Effector memory CD8-positive, alpha-beta T cell (primary cell): ENCODE results near the gene BMERB1.
A peak's percentile ranks its signal among the peaks of the same experiment; 100 is the strongest.
"Not testable (repeated sequence)": the region's sequence is repeated elsewhere in the genome, so short reads cannot be mapped to it uniquely, and the experiment has no call there.

Experiments used
- ATAC-seq: fragments of 150-1000 bp; cut with Tn5 transposase; replicated peaks from 2 replicates; pipeline ENCODE4 v1.10.0; 2021; ENCODE audit warnings: mild to moderate bottlenecking, moderate library complexity
- DNase-seq, 3 experiments: peaks; one replicate each; pipeline ENCODE4 v3.0.0; 2021
- H3K27ac Mint-ChIP-seq, 2 donors: one replicate each; pipeline ENCODE4 v1.8.0; 2022; ENCODE audit warnings: mild to moderate bottlenecking in 2 of 2, mixed read lengths in 2 of 2, moderate library complexity in 2 of 2
- H3K27me3 Mint-ChIP-seq, 2 donors: one replicate each; pipeline ENCODE4 v1.8.0; 2022; ENCODE audit warnings: mixed read lengths in 2 of 2
- H3K36me3 Mint-ChIP-seq: one replicate; pipeline ENCODE4 v1.8.0; 2022; ENCODE audit warnings: mild to moderate bottlenecking, moderate library complexity, mixed read lengths; ENCODE audit not compliant: insufficient read depth
- H3K4me1 Mint-ChIP-seq, 2 donors: one replicate each; pipeline ENCODE4 v1.8.0; 2022; ENCODE audit warnings: low read depth in 2 of 2, mixed read lengths in 2 of 2
- H3K4me3 Mint-ChIP-seq, 2 donors: one replicate each; pipeline ENCODE4 v1.8.0; 2022; ENCODE audit warnings: mild to moderate bottlenecking in 2 of 2, mixed read lengths in 2 of 2, moderate library complexity in 2 of 2
- H3K9me3 Mint-ChIP-seq, 2 donors: one replicate each; pipeline ENCODE4 v1.8.0; 2022; ENCODE audit warnings: mixed read lengths in 2 of 2

The BMERB1 gene

GRCh38 chr16:15404091-15404490, 30.3 kb upstream of the BMERB1 start:
- not testable (repeated sequence) for H3K9me3 Mint-ChIP-seq, H3K27me3 Mint-ChIP-seq, H3K27ac Mint-ChIP-seq, DNase-seq, H3K4me1 Mint-ChIP-seq, H3K4me3 Mint-ChIP-seq, H3K36me3 Mint-ChIP-seq, ATAC-seq

- DNase-seq (no peak), ATAC-seq (peak; percentile 21)
- Mint-ChIP-seq H3K9me3 (no peaks in the 10 kb centered on the region), H3K36me3 (peaks cover 3% of the 10 kb centered on the region), H3K4me3 (no peak overlapping the region), H3K27ac (no peak overlapping the region), H3K4me1 (no peaks in the 10 kb centered on the region), H3K27me3 (no peaks in the 10 kb centered on the region)
These were observed 29.6 kb upstream of the BMERB1 start for GRCh38 chr16:15404792-15405191.

GRCh38 chr16:15407756-15408155, 26.6 kb upstream of the BMERB1 start:
- not testable (repeated sequence) for H3K27ac Mint-ChIP-seq

GRCh38 chr16:15409476-15409875, 24.9 kb upstream of the BMERB1 start:
- not testable (repeated sequence) for DNase-seq, H3K4me3 Mint-ChIP-seq, H3K9me3 Mint-ChIP-seq, ATAC-seq, H3K36me3 Mint-ChIP-seq, H3K4me1 Mint-ChIP-seq, H3K27ac Mint-ChIP-seq, H3K27me3 Mint-ChIP-seq

More at GRCh38 chr16:15407756-15408155, 26.6 kb upstream of the BMERB1 start:
- H3K9me3 Mint-ChIP-seq, H3K27me3 Mint-ChIP-seq, ATAC-seq, DNase-seq, H3K4me3 Mint-ChIP-seq, H3K36me3 Mint-ChIP-seq, H3K4me1 Mint-ChIP-seq: not testable (repeated sequence)

GRCh38 chr16:15415511-15415985, 18.8 kb upstream of the BMERB1 start:
- DNase-seq (no peak), ATAC-seq (no peak)
- Mint-ChIP-seq H3K4me3 (no peak overlapping the region), H3K27ac (no peak overlapping the region), H3K4me1 (no peaks in the 10 kb centered on the region), H3K27me3 (peaks cover 9 to 12% of the 10 kb centered on the region in 2 donors), H3K9me3 (no peaks in the 10 kb centered on the region), H3K36me3 (no peaks in the 10 kb centered on the region)

GRCh38 chr16:15417197-15417596, 17.2 kb upstream of the BMERB1 start:
- Mint-ChIP-seq H3K4me3 (no peak overlapping the region), H3K36me3 (no peaks in the 10 kb centered on the region), H3K27ac (no peak overlapping the region), H3K9me3 (no peaks in the 10 kb centered on the region), H3K4me1 (no peaks in the 10 kb centered on the region), H3K27me3 (peaks cover 20% of the 10 kb centered on the region in 2 donors)
- DNase-seq (no peak), ATAC-seq (no peak)

GRCh38 chr16:15418206-15418605, 16.2 kb upstream of the BMERB1 start:
- Mint-ChIP-seq H3K4me1 (no peaks in the 10 kb centered on the region), H3K4me3 (no peak overlapping the region), H3K9me3 (no peaks in the 10 kb centered on the region), H3K36me3 (no peaks in the 10 kb centered on the region), H3K27me3 (peaks cover 22 to 29% of the 10 kb centered on the region in 2 donors), H3K27ac (no peak overlapping the region)
- ATAC-seq (no peak), DNase-seq (no peak)

GRCh38 chr16:15421696-15422095, 12.7 kb upstream of the BMERB1 start:
- not testable (repeated sequence) for H3K4me1 Mint-ChIP-seq

GRCh38 chr16:15422222-15422621, 12.2 kb upstream of the BMERB1 start:
- no peaks in the 10 kb centered on the region for H3K9me3 Mint-ChIP-seq
- ATAC-seq (no peak), DNase-seq (no peak)
- peaks cover 27 to 42% of the 10 kb centered on the region in 2 donors for H3K27me3 Mint-ChIP-seq
- no peaks in the 10 kb centered on the region for H3K4me1 Mint-ChIP-seq
- H3K4me3 Mint-ChIP-seq = no peak overlapping the region
- no peaks in the 10 kb centered on the region for H3K36me3 Mint-ChIP-seq
- no peak overlapping the region for H3K27ac Mint-ChIP-seq

More at GRCh38 chr16:15421696-15422095, 12.7 kb upstream of the BMERB1 start:
- H3K9me3 Mint-ChIP-seq, ATAC-seq, H3K27ac Mint-ChIP-seq, H3K4me3 Mint-ChIP-seq, DNase-seq, H3K36me3 Mint-ChIP-seq: not testable (repeated sequence)
- H3K27me3 Mint-ChIP-seq = peaks cover 27 to 42% of the 10 kb centered on the region in 2 donors

- no peak for ATAC-seq
- no peak overlapping the region for H3K27ac Mint-ChIP-seq
- DNase-seq = no peak
- no peaks in the 10 kb centered on the region for H3K4me1 Mint-ChIP-seq
- H3K9me3 Mint-ChIP-seq = no peaks in the 10 kb centered on the region
- H3K4me3 Mint-ChIP-seq = no peak overlapping the region
- H3K36me3 Mint-ChIP-seq = no peaks in the 10 kb centered on the region
- H3K27me3 Mint-ChIP-seq = peaks cover 27 to 42% of the 10 kb centered on the region in 2 donors
These were observed 8.5 kb upstream of the BMERB1 start for GRCh38 chr16:15425861-15426260.

GRCh38 chr16:15426796-15427195, 7.6 kb upstream of the BMERB1 start:
- DNase-seq (no peak), ATAC-seq (no peak)
- Mint-ChIP-seq H3K27ac (no peak overlapping the region), H3K36me3 (no peaks in the 10 kb centered on the region), H3K9me3 (no peaks in the 10 kb centered on the region), H3K4me1 (no peaks in the 10 kb centered on the region), H3K4me3 (no peak overlapping the region), H3K27me3 (peaks cover 20 to 38% of the 10 kb centered on the region in 2 donors)

- Mint-ChIP-seq H3K9me3 (no peaks in the 10 kb centered on the region), H3K4me1 (no peaks in the 10 kb centered on the region), H3K4me3 (no peak overlapping the region), H3K27me3 (peaks cover 14 to 28% of the 10 kb centered on the region in 2 donors), H3K36me3 (no peaks in the 10 kb centered on the region), H3K27ac (no peak overlapping the region)
- DNase-seq (peak; percentile 22 to 39 (median 31)), ATAC-seq (peak; percentile 51)
These were observed 6.6 kb upstream of the BMERB1 start for GRCh38 chr16:15427648-15428239.

- H3K36me3 Mint-ChIP-seq, DNase-seq, H3K4me3 Mint-ChIP-seq, H3K27ac Mint-ChIP-seq, ATAC-seq, H3K9me3 Mint-ChIP-seq: not testable (repeated sequence)
- Mint-ChIP-seq H3K27me3 (peaks cover 20 to 34% of the 10 kb centered on the region in 2 donors), H3K4me1 (peaks cover 14% of the 10 kb centered on the region in 2 donors)
These were observed 3.5 kb upstream of the BMERB1 start for GRCh38 chr16:15430884-15431283.

GRCh38 chr16:15434079-15434424, 336 bp upstream of the BMERB1 start:
- DNase-seq (no peak), ATAC-seq (peak; percentile 31)
- Mint-ChIP-seq H3K36me3 (no peaks in the 10 kb centered on the region), H3K4me1 (peaks cover 15 to 16% of the 10 kb centered on the region in 2 donors), H3K27ac (peak overlapping the region in 1 of 2 donors; percentile 83), H3K4me3 (peak overlapping the region; percentile 72 to 82), H3K9me3 (no peaks in the 10 kb centered on the region), H3K27me3 (peaks cover 17 to 30% of the 10 kb centered on the region in 2 donors)
